GM21825 (cell line): ENCODE measurements around the gene ZNF81.
"Not testable (repeated sequence)": the region's sequence is repeated elsewhere in the genome, so short reads cannot be mapped to it uniquely, and the experiment has no call there.

Experiments
- ATAC-seq: cut with Tn5 transposase; IDR thresholded peaks from one replicate; pipeline ENCODE4 v1.9.1; 2021; ENCODE audit warnings: mild to moderate bottlenecking, moderate library complexity; ENCODE audit not compliant: unreplicated experiment

ZNF81 gene

DNA sequence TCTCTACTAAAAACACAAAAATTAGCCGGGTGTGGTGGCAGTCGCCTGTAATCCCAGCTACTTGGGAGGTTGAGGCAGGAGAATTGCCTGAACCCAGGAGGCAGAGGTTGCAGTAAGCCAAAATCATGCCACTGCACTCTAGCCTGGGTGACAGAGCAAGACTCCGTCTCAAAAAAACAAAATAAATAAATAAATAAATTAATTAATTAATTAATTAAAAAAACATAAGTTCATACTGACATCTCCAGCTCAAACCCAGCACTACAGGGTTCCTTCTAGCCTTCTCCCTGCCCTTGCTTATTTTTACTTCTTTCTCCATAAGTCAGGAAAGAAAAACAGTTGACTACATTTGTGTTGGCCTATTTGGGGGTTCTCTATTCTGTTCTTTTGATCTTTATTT is 95.3 kb downstream of the ZNF81 start:
- not testable (repeated sequence) for ATAC-seq

DNA sequence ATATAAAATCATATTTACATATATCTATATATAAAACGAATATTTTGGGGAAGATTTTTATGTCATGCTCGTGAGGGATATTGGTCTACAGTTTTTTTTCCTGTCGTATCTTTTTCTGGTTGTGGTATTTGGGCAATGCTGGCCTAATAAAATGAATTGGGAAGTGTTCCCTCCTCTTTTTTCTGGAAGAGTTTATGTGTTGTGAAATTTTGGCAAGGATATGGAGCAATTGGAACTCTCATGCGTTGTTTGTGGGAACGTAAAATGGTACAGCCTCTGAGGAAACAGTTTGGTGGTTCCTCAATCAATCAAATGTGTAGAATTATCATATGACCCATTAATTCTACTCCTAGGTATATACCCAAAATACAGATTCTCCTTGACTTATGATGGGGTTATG is 97.2 kb downstream of the ZNF81 start:
- no peak for ATAC-seq

DNA sequence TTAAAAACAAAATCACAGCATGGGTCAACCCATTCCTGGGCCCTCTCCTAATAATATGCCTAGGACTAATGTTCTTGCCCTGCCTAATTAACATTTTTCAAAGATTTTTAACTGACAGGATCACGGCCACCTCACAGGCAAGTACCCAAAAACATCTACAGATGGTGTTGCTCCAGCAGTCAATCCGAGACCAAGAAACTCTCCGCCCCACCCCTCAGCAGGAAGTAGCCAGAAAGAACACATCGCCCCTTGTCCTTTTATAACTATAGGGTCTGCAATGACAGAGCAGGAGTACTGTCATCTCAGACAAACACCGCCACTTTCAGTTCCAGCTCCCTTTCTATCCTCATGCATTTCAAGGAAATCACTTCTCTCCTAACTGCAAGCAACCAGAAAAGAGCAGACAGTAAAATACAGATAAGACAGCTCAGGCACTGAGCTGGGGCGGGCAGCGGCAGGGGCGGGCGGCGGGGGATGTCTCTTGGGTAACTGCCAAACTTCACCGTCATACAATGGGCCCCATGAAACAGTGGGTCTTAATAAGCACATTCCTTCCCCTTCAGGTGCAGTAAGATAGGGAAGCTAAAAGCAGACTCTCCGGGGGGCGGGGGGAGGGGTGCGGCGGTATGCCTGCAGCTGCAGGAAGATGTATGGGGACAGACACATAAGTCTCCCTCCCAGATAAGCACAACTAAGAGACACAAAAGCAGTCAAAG is 99.7 kb downstream of the ZNF81 start:
- ATAC-seq: no peak

DNA sequence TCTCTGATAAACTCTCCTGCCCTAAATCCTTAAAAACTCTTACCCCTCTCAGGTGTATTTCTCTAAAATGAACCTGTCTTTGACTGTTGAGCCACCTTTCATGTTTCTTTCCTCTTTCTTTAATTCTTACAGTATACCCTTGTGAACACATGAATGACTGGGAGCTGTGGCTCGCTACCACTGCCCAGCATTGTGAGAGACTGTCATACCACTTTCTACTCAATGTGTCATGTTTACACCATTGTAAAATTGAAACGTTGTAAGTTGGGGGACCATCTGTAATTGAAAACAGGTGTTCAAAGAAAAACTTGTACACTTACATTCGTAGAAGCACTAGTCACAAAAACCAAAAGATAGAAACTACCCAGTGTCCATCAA is 100.2 kb downstream of the ZNF81 start:
- ATAC-seq: no peak

DNA sequence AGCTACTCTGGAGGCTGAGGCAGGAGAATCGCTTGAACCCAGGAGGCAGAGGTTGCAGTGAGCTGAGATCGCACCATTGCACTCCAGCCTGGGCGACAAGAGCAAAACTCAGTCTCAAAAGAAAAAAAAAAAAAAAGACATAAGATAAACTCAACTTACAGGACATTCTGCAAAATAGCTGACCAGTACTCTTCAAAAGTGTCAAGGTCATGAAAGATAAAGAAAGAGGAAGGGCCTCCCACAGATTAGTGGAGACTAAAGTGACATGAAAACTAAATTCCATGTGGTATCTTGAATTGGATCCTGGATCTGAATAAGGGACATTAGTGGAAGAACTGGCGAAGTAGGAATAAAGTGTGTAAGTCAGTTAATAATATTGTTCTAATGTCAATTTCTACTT is 103.7 kb downstream of the ZNF81 start:
- no peak for ATAC-seq

DNA sequence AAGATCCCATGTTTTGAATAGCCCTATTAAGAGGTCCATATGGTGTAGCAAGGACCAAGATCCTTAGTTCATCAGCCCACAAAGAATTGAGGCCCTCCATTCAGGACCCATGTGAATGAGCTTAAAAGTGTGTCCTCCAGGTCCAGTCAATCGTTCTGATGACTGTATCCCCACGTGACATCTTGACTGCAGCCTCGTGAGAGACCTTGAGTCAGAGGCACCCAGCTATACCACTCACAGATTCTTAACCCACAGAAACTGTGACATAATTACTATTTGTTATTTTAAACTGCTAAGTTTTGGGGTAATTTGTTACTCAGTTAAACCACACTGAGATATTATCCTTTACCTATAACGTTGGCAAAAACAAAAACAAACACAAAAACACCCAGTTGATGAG is 104.7 kb downstream of the ZNF81 start:
- no peak for ATAC-seq

DNA sequence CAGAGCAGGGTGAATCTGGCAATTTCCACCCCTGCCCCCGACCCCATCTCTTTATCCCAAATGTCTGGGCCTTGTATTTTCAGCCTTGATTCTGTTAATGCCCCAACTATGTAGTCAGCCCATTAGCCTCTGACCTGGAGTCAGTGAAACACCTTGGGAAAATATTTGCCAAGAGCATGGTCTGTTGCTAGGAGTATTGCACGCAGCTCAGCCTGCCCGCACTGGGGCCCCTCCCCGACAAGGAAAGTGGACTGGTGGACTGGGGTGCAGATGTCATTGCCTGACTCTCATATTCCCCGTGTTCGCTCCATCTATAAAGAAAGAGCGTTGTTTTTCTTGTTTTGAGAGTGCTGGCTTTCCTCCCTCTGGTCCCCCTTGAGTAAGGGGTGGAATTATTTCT is 118.6 kb downstream of the ZNF81 start:
- ATAC-seq: not testable (repeated sequence)

DNA sequence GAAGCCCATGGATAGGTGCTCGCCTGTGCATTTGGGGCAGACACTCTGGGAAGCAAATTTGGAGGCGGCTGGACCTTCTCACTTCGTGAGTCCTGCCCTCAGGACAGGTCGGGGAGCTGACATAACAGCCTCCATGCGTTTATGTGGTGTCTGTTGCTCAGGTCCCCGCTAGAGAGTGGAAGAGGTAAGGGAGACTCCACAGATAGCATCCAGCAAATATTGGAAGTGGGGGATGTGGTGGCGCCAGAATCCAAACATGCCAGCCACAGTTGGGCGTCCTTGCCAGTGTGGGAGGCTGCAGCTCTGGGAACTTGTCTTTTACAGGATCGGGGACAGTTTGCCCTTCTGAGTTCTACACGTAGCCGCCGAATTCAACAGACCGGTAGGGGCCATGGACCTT is 119.3 kb downstream of the ZNF81 start:
- ATAC-seq: no peak

DNA sequence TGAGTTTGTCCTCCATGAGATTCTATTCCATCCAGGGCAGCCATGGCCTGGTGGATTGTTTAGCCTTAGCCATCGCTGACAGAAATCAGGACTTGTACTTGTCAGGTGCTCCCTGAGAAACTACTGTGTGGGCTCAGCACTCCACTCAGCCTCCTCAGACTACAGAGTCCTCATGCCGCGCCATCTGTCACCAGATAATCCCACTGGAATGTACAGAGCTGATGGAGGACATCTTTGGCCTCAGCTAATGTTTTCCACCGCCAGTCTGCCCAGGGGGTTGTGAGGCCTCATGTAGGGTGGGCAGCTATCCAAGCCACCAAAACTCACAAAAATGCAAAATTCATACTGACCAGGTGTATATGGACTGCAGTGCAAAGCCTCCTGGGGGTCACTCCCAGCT is 121.5 kb downstream of the ZNF81 start:
- not testable (repeated sequence) for ATAC-seq

DNA sequence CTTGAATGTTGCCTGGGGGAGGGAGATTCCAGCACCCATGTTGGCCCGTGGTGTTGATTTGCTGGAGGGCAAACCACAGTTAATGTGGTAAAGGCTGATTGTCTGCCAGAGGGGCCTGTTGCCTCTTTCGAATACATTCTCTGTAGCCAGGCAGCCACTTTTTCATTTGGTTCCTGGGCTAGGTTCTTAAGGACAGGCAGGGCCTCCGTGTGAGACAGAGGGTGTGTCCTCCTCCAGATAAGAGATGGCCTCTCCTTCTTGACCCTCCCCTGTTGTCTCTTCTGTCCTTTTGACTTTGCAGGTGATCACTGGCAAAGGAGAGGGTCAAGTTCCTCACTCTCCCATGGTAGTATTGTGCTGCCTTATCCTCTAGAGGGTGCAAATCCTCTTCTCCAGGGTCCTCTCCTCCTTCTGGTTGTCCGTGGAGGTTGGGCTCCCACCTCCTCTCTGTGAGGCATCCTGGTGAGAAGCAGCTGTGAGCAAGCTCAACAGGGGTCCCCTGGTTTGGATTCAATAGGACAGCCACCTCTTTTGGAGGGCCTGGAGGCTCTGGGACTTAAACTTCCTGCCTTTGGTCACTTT is 122.2 kb downstream of the ZNF81 start:
- no peak for ATAC-seq

DNA sequence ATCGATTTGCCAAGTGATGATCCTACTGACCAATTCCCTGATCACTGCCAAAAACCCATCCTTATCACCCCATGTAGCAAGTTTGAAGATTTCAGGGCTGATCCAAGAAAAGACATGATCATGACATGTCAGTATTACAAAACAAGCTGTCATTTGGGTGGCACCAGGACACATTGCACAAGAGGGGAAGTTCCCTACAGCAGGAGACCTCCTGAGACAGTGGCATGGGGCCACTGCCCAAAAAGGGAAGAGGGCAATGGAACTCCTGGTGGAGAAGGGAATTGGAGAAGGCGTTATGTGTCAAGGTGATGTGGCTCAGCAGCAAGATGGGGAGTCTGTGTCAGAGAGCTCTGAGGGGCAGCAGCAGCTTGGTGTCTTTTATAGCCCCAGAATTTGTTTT is 123.7 kb downstream of the ZNF81 start:
- no peak for ATAC-seq

DNA sequence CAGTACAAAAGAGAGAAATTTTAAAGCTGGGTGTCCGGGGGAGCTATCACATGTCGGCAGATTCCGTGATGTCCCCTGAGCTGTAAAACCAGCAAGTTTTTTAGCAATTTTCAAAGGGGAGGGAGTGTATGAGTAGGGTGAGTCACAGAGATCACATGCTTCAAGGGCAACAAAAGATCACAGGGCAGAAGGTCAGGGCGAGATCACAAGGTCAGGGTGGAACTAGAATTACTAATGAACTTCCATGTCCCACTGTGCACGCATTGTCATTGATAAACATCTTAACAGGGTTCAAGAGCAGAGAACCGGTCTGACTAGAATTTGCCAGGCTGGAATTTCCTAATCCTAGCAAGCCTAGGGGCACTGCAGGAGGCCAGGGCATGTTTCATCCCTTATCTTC is 125.1 kb downstream of the ZNF81 start:
- not testable (repeated sequence) for ATAC-seq

DNA sequence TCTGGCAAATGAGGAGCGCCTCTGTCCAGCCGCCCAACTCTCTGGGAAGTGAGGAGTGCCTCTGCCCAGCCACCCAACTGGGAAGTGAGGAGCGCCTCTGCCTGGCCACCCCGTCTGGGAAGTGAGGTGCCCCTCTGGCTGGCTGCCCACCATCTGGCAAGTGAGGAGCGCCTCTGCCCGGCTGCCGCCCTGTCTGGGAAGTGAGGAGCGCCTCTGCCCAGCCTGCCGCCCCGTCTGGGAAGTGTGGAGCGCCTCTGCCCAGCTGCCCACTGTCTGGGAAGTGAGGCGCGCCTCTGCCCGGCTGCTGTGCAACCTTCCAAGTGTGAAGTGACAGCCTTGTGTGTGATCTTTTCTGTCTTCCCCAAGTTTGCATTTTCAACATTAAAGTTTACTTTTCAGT is 128.8 kb downstream of the ZNF81 start:
- not testable (repeated sequence) for ATAC-seq
